ENCODE results near the gene RPS23.
"Not testable (repeated sequence)": the region's sequence is repeated elsewhere in the genome, so short reads cannot be mapped to it uniquely, and the experiment has no call there.

The RPS23 gene

GRCh38 chr5:82287625-82288024, 9.5 kb upstream of the RPS23 start:
- DNase-seq (ENCODE audit: low read depth): no peak

- DNase-seq (ENCODE audit: low read depth): no peak
Observed at GRCh38 chr5:82285206-82285605, 7.1 kb upstream of the RPS23 start.

- no peak for DNase-seq (ENCODE audit: low read depth)
Observed at GRCh38 chr5:82283893-82284292, 5.7 kb upstream of the RPS23 start.

GRCh38 chr5:82278711-82279370, 687 bp upstream of the RPS23 start:
- DNase-seq (ENCODE audit: low read depth): no peak

GRCh38 chr5:82277613-82277986, 554 bp downstream of the RPS23 start:
- DNase-seq (ENCODE audit: low read depth): no peak

GRCh38 chr5:82276800-82277612, 1.1 kb downstream of the RPS23 start:
- no peak for DNase-seq (ENCODE audit: low read depth)

- no peak for DNase-seq (ENCODE audit: low read depth)
Observed at GRCh38 chr5:82275216-82275664, 2.9 kb downstream of the RPS23 start.

GRCh38 chr5:82274343-82275211, 3.6 kb downstream of the RPS23 start:
- no peak for DNase-seq (ENCODE audit: low read depth)

- DNase-seq (ENCODE audit: low read depth): not testable (repeated sequence)
Observed at GRCh38 chr5:82273426-82273825, 4.7 kb downstream of the RPS23 start.

- DNase-seq (ENCODE audit: low read depth): not testable (repeated sequence)
Observed at GRCh38 chr5:82272571-82273356, 5.4 kb downstream of the RPS23 start.

GRCh38 chr5:82269363-82269762, 8.8 kb downstream of the RPS23 start:
- DNase-seq (ENCODE audit: low read depth): not testable (repeated sequence)

GRCh38 chr5:82267297-82267933, 10.7 kb downstream of the RPS23 start:
- not testable (repeated sequence) for DNase-seq (ENCODE audit: low read depth)

- DNase-seq (ENCODE audit: low read depth): no peak
Observed at GRCh38 chr5:82265047-82265446, 13.1 kb downstream of the RPS23 start.

GRCh38 chr5:82259172-82259800, 18.9 kb downstream of the RPS23 start:
- no peak for DNase-seq (ENCODE audit: low read depth)

GRCh38 chr5:82257729-82258128, 20.4 kb downstream of the RPS23 start:
- no peak for DNase-seq (ENCODE audit: low read depth)

GRCh38 chr5:82257247-82257646, 20.9 kb downstream of the RPS23 start:
- no peak for DNase-seq (ENCODE audit: low read depth)

GRCh38 chr5:82255844-82256243, 22.3 kb downstream of the RPS23 start:
- no peak for DNase-seq (ENCODE audit: low read depth)

GRCh38 chr5:82252744-82253143, 25.4 kb downstream of the RPS23 start:
- no peak for DNase-seq (ENCODE audit: low read depth)

GRCh38 chr5:82246960-82247574, 31.1 kb downstream of the RPS23 start:
- no peak for DNase-seq (ENCODE audit: low read depth)
